IMR-90 (cell line): ENCODE measurements around the gene RIPOR3. TPM values are rescaled to one million over a fixed set of nuclear protein-coding genes. Genes with fewer than 3 reads are reported as not detected.

Experiments
- ATAC-seq: fragments of 200-7000 bp; cut with Tn5 transposase; 2 replicates; pipeline ENCODE4 v1.9.1; 2020; ENCODE audit warnings: low read depth, mild to moderate bottlenecking, moderate library complexity
- BruUV-seq: library from RNA; stranded (reverse); fragments of 400-500 nt; replicated peaks from 2 replicates; lab custom pipeline; 2021; lab: Mats Ljungman, UMichigan
- CTCF ChIA-PET: fragments of 300-600 bp; formaldehyde crosslinking; extraction: SDS; loops from one replicate; lab custom pipeline; 2021; ENCODE audit warnings: antibody characterized with exemption; lab: Yijun Ruan, JAX
- POLR2A ChIA-PET: fragments of 300-600 bp; sonication (Branson Sonifier 250); formaldehyde crosslinking; loops from one replicate; lab custom pipeline; 2022; ENCODE audit warnings: antibody characterized with exemption; ENCODE audit not compliant: unreplicated experiment; lab: Charles Lee
- DNase-seq: peaks from one replicate; pipeline ENCODE4 v3.0.0; 2013
- H2AFZ ChIP-seq: replicated peaks from 2 replicates; pipeline ENCODE3; 2013; ENCODE audit warnings: low read length, mild to moderate bottlenecking; ENCODE audit not compliant: poor library complexity
- H2AK5ac ChIP-seq: 2 replicates; pipeline ENCODE4 v1.6.1; 2013; ENCODE audit warnings: low read depth, low read length, inconsistent platforms
- H2AK9ac ChIP-seq: replicated peaks from 2 replicates; pipeline ENCODE3; 2013; ENCODE audit warnings: mild to moderate bottlenecking, low read depth, low read length, moderate library complexity; ENCODE audit not compliant: poor library complexity
- H2BK120ac ChIP-seq: 2 replicates; pipeline ENCODE4 v1.6.1; 2013; ENCODE audit warnings: low read depth, low read length, inconsistent platforms
- H2BK15ac ChIP-seq: 3 replicates; pipeline ENCODE4 v1.6.1; 2013; ENCODE audit warnings: low read depth, low read length, inconsistent platforms
- H2BK20ac ChIP-seq: 2 replicates; pipeline ENCODE4 v1.6.1; 2013; ENCODE audit warnings: low read depth, mild to moderate bottlenecking, inconsistent platforms, low read length, moderate library complexity
- H2BK5ac ChIP-seq: 2 replicates; pipeline ENCODE4 v1.6.1; 2013; ENCODE audit warnings: mild to moderate bottlenecking, low read depth, low read length, inconsistent platforms; ENCODE audit not compliant: poor library complexity, severe bottlenecking
- H3K14ac ChIP-seq: replicated peaks from 2 replicates; pipeline ENCODE4 v1.6.1; 2013; ENCODE audit warnings: low read depth, low read length, inconsistent platforms
- H3K18ac ChIP-seq: 2 replicates; pipeline ENCODE4 v1.6.1; 2013; ENCODE audit warnings: low read depth, low read length, control low read depth
- H3K23ac ChIP-seq: 2 replicates; pipeline ENCODE4 v1.6.1; 2013; ENCODE audit warnings: low read depth, low read length, inconsistent platforms
- H3K27ac ChIP-seq: 2 replicates; pipeline ENCODE4 v1.5.1; 2013; ENCODE audit warnings: mild to moderate bottlenecking, control low read depth, low read length; ENCODE audit not compliant: insufficient read depth
- H3K27me3 ChIP-seq: 2 replicates; pipeline ENCODE4 v1.6.1; 2013; ENCODE audit warnings: low read length; ENCODE audit not compliant: control insufficient read depth, insufficient read depth
- H3K36me3 ChIP-seq: 2 replicates; pipeline ENCODE4 v1.6.1; 2013; ENCODE audit warnings: low read length, mixed read lengths; ENCODE audit not compliant: control insufficient read depth, insufficient read depth
- H3K4ac ChIP-seq: 2 replicates; pipeline ENCODE4 v1.6.1; 2013; ENCODE audit warnings: low read depth, low read length, inconsistent platforms
- H3K4me1 ChIP-seq: 2 replicates; pipeline ENCODE4 v1.6.1; 2013; ENCODE audit warnings: low read length, mixed read lengths; ENCODE audit not compliant: control insufficient read depth, insufficient read depth
- H3K4me2 ChIP-seq: 2 replicates; pipeline ENCODE4 v1.6.1; 2013; ENCODE audit warnings: low read depth, mild to moderate bottlenecking, control low read depth, low read length, moderate library complexity
- H3K4me3 ChIP-seq: 2 replicates; pipeline ENCODE4 v1.5.1; 2013; ENCODE audit warnings: low read depth, mild to moderate bottlenecking, control low read depth, low read length, moderate library complexity; ENCODE audit not compliant: insufficient read depth
- H3K56ac ChIP-seq: 2 replicates; pipeline ENCODE4 v1.6.1; 2013; ENCODE audit warnings: low read length, inconsistent platforms; ENCODE audit not compliant: insufficient read depth; ENCODE audit errors: extremely low read depth
- H3K79me1 ChIP-seq, 2 experiments: 2 replicates each; pipeline ENCODE4 v1.6.1; 2013; ENCODE audit warnings: low read length in 2 of 2, inconsistent platforms in 1 of 2, low read depth in 1 of 2
- H3K9ac ChIP-seq: 2 replicates; pipeline ENCODE4 v1.6.1; 2013; ENCODE audit warnings: low read depth, low read length, control low read depth
- H3K9me1 ChIP-seq: 2 replicates; pipeline ENCODE4 v1.6.1; 2013; ENCODE audit warnings: low read length, inconsistent platforms; ENCODE audit not compliant: insufficient read depth
- H3K9me3 ChIP-seq: 2 replicates; pipeline ENCODE4 v1.6.1; 2013; ENCODE audit warnings: low read length; ENCODE audit not compliant: control insufficient read depth, insufficient read depth
- H4K20me1 ChIP-seq: 2 replicates; pipeline ENCODE4 v1.6.1; 2013; ENCODE audit warnings: low read length, inconsistent platforms; ENCODE audit not compliant: insufficient read depth
- H4K5ac ChIP-seq: 2 replicates; pipeline ENCODE4 v1.6.1; 2013; ENCODE audit warnings: mild to moderate bottlenecking, low read depth, low read length, control low read depth
- H4K8ac ChIP-seq, 2 experiments: 2 replicates each; pipeline ENCODE4 v1.6.1; 2013; ENCODE audit warnings: low read depth in 2 of 2, low read length in 2 of 2, control low read depth in 1 of 2, inconsistent platforms in 1 of 2
- H4K91ac ChIP-seq: 2 replicates; pipeline ENCODE4 v1.6.1; 2013; ENCODE audit warnings: low read depth, low read length, inconsistent platforms; ENCODE audit not compliant: insufficient read depth
- BHLHE40 ChIP-seq: fragments of 150-350 bp; IDR thresholded peaks from 2 replicates; pipeline ENCODE4 v1.6.1; 2016; ENCODE audit warnings: mild to moderate bottlenecking, low read depth, low read length
- CEBPB ChIP-seq: IDR thresholded peaks from 2 replicates; pipeline ENCODE4 v1.6.1; 2012; ENCODE audit warnings: low read depth, low read length, improper control_type of control experiment
- CHD1 ChIP-seq: IDR thresholded peaks from 2 replicates; pipeline ENCODE4 v1.6.1; 2012; ENCODE audit warnings: low read depth, low read length, improper control_type of control experiment
- FOS ChIP-seq: fragments of 150-350 bp; IDR thresholded peaks from 2 replicates; pipeline ENCODE4 v1.6.1; 2016; ENCODE audit warnings: low read depth, low read length
- MAFK ChIP-seq: IDR thresholded peaks from 2 replicates; pipeline ENCODE4 v1.6.1; 2012; ENCODE audit warnings: low read depth, low read length, improper control_type of control experiment
- MAZ ChIP-seq: IDR thresholded peaks from 2 replicates; pipeline ENCODE4 v1.6.1; 2012; ENCODE audit warnings: low read depth, mild to moderate bottlenecking, low read length, improper control_type of control experiment, moderate library complexity, borderline replicate concordance
- MXI1 ChIP-seq: IDR thresholded peaks from 2 replicates; pipeline ENCODE4 v1.6.1; 2012; ENCODE audit warnings: low read depth, mild to moderate bottlenecking, low read length, moderate library complexity, borderline replicate concordance
- NFE2L2 ChIP-seq: fragments of 150-350 bp; IDR thresholded peaks from 2 replicates; pipeline ENCODE4 v1.6.1; 2016; ENCODE audit warnings: low read depth, mild to moderate bottlenecking, low read length
- POLR2A ChIP-seq: IDR thresholded peaks from 2 replicates; pipeline ENCODE4 v1.6.1; 2012; ENCODE audit warnings: mild to moderate bottlenecking, low read depth, low read length
- RCOR1 ChIP-seq: IDR thresholded peaks from 2 replicates; pipeline ENCODE4 v1.6.1; 2012; ENCODE audit warnings: mild to moderate bottlenecking, low read length, improper control_type of control experiment; ENCODE audit not compliant: insufficient replicate concordance
- RFX5 ChIP-seq: IDR thresholded peaks from 2 replicates; pipeline ENCODE4 v1.8.0; 2012; ENCODE audit warnings: low read depth, mild to moderate bottlenecking, low read length, moderate library complexity
- SMC3 ChIP-seq: fragments of 150-350 bp; IDR thresholded peaks from 2 replicates; pipeline ENCODE4 v1.6.1; 2016; ENCODE audit warnings: low read depth, mild to moderate bottlenecking, antibody characterized with exemption, low read length, moderate library complexity
- WGBS, 2 experiments: methylation state at CpG; one replicate each; pipeline versions ENCODE4 v1.1.5 to v1.1.7; 2013; ENCODE audit warnings: missing lambda C conversion rate in 2 of 2; ENCODE audit not compliant: insufficient read length in 1 of 2; ENCODE audit errors: extremely low coverage in 2 of 2; 5-methylcytosine and 5-hydroxymethylcytosine counted together
- dilution Hi-C: fragments of 300-500 bp; cut with HindIII; formaldehyde crosslinking; loops from one replicate; pipeline ENCODE4 v1.14.3; 2018; ENCODE audit warnings: low sequenced_read_pairs; ENCODE audit not compliant: unreplicated experiment
- in situ Hi-C: fragments of 300-500 bp; cut with MboI; formaldehyde crosslinking; loops from 3 replicates; pipeline ENCODE4 v1.14.3; 2019; ENCODE audit warnings: low sequenced_read_pairs, inconsistent platforms, mixed read lengths
- intact Hi-C: fragments of 100-400 bp; cut with micrococcal nuclease; formaldehyde crosslinking; loops from 2 replicates; pipeline ENCODE4 v1.10.0; 2022
- polyA plus RNA-seq, 3 experiments: library from polyadenylated mRNA; depleted of rRNA; stranded (reverse); fragments of >200 nt; gene quantifications; 2 replicates each; pipeline ENCODE4 v1.2.3, GENCODE V29; 2012; ENCODE audit warnings: low replicate concordance in 1 of 3
- total RNA-seq: library from RNA; depleted of rRNA; stranded (reverse); fragments of >200 nt; gene quantifications from 2 replicates; pipeline ENCODE4 v1.2.3, GENCODE V29; 2012
- TF ChIP-seq, protein P1 (sequence below): fragments of 150-350 bp; IDR thresholded peaks from 2 replicates; pipeline ENCODE4 v1.6.1; 2017; ENCODE audit warnings: mild to moderate bottlenecking, antibody characterized with exemption, low read length, low read depth
- TF ChIP-seq, protein P2 (sequence below): fragments of 150-350 bp; IDR thresholded peaks from 2 replicates; pipeline ENCODE4 v1.6.1; 2016; ENCODE audit warnings: low read depth, mild to moderate bottlenecking, low read length, moderate library complexity, borderline replicate concordance
- TF ChIP-seq, protein P3 (sequence below): conservative IDR thresholded peaks from 2 replicates; pipeline ENCODE4 v1.5.1; 2012; ENCODE audit warnings: mild to moderate bottlenecking, low read depth, low read length, improper control_type of control experiment

RIPOR3 gene
- total and polyA plus RNA-seq, 2 of the 4 experiments (the other 2 are of a cell fraction): 0.54 to 1.7 TPM

DNA sequence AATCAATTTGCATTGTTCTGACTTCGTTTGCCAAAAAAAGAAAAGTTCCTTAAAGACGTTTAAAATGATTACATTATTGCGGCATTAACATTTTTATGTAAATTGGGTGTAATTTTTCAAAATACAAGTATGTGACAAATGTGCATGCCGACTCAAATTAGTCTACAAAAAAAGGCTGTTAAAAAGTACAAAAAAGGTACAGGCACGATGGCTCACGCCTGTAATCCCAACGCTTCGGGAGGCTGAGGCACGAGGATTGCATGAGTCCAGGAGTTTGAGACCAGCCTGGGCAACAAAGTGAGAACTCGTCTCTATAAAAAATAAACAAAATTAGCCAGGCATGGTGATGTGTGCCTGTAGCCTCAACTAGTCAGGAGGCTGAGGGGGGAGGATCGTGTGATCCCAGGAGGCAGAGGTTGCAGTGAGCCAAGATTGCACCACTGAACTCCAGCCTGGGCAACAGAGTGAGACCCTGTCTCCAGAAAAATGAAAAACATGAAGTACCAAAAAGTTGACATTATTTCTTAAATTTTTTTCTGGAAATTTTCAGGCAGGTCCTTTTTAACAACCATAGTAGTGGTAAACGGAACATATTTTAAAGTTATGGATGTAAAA lies 91.0 kb downstream of the RIPOR3 start:
- peaks cover 8% of the 10 kb centered on the region; the same call in 1 of the 2 replicates for H3K9me1 ChIP-seq
- ChIA-PET POLR2A (no interaction called here), CTCF (no interaction called here)
- no peak overlapping the region for H2BK15ac ChIP-seq
- 0 out of 4 replicates have a peak, but pooled peaks cover 0 to 5% of the 10 kb centered on the region in 2 experiments for H3K79me1 ChIP-seq
- H3K4me3 ChIP-seq: no peak overlapping the region
- H3K4ac ChIP-seq: no peak overlapping the region
- TF ChIP-seq, protein P1, sequence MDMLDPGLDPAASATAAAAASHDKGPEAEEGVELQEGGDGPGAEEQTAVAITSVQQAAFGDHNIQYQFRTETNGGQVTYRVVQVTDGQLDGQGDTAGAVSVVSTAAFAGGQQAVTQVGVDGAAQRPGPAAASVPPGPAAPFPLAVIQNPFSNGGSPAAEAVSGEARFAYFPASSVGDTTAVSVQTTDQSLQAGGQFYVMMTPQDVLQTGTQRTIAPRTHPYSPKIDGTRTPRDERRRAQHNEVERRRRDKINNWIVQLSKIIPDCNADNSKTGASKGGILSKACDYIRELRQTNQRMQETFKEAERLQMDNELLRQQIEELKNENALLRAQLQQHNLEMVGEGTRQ: no peak
- TF ChIP-seq SMC3 (no peak), NFE2L2 (no peak), RFX5 (no peak), BHLHE40 (no peak), MAZ (no peak), CEBPB (no peak), CHD1 (no peak), MAFK (no peak), RCOR1 (no peak), MXI1 (no peak), POLR2A (no peak), FOS (no peak)
- TF ChIP-seq, protein P2, sequence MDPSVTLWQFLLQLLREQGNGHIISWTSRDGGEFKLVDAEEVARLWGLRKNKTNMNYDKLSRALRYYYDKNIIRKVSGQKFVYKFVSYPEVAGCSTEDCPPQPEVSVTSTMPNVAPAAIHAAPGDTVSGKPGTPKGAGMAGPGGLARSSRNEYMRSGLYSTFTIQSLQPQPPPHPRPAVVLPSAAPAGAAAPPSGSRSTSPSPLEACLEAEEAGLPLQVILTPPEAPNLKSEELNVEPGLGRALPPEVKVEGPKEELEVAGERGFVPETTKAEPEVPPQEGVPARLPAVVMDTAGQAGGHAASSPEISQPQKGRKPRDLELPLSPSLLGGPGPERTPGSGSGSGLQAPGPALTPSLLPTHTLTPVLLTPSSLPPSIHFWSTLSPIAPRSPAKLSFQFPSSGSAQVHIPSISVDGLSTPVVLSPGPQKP: no peak
- TF ChIP-seq, protein P3, sequence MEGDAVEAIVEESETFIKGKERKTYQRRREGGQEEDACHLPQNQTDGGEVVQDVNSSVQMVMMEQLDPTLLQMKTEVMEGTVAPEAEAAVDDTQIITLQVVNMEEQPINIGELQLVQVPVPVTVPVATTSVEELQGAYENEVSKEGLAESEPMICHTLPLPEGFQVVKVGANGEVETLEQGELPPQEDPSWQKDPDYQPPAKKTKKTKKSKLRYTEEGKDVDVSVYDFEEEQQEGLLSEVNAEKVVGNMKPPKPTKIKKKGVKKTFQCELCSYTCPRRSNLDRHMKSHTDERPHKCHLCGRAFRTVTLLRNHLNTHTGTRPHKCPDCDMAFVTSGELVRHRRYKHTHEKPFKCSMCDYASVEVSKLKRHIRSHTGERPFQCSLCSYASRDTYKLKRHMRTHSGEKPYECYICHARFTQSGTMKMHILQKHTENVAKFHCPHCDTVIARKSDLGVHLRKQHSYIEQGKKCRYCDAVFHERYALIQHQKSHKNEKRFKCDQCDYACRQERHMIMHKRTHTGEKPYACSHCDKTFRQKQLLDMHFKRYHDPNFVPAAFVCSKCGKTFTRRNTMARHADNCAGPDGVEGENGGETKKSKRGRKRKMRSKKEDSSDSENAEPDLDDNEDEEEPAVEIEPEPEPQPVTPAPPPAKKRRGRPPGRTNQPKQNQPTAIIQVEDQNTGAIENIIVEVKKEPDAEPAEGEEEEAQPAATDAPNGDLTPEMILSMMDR: no peak
- H4K5ac ChIP-seq: no peak overlapping the region
- H2AK9ac ChIP-seq: no peak overlapping the region
- no peak overlapping the region for H2BK20ac ChIP-seq
- no peak overlapping the region for H3K9ac ChIP-seq
- in situ Hi-C loops (no loop called here), dilution Hi-C loops (no loop called here), intact Hi-C loops (no loop called here)
- H3K14ac ChIP-seq: no peak overlapping the region
- H4K20me1 ChIP-seq: no peaks in the 10 kb centered on the region; the same call in 1 of the 2 replicates
- peaks cover 7% of the 10 kb centered on the region; the same call in 1 of the 2 replicates for H3K4me1 ChIP-seq
- BruUV-seq: no TSS peak
- H3K27ac ChIP-seq: no peak overlapping the region
- no peak overlapping the region for H3K56ac ChIP-seq
- no peak overlapping the region for H2BK5ac ChIP-seq
- H3K4me2 ChIP-seq: no peak overlapping the region
- no peak overlapping the region for H3K23ac ChIP-seq
- no peaks in the 10 kb centered on the region for H3K27me3 ChIP-seq
- H4K91ac ChIP-seq: no peak overlapping the region
- peaks cover 9% of the 10 kb centered on the region for H3K36me3 ChIP-seq
- H4K8ac ChIP-seq: no peak overlapping the region
- no peak overlapping the region for H2BK120ac ChIP-seq
- no peak overlapping the region for H2AK5ac ChIP-seq
- no peaks in the 10 kb centered on the region for H3K9me3 ChIP-seq
- DNase-seq (no peak), ATAC-seq (no peak)
- no peak overlapping the region for H3K18ac ChIP-seq
- WGBS, 2 experiments: 66% methylated on average over 4 of the region's 12 CpGs; no CpG with 5 or more reads in 1 of the 2 experiments
- H2AFZ ChIP-seq: no peak overlapping the region
